GM12891 (cell line): ENCODE measurements around the gene HYPK.

ENCODE experiments used
- DNase-seq: peaks from one replicate; pipeline ENCODE4 v3.0.0; 2011; ENCODE audit warnings: low spot score; ENCODE audit not compliant: insufficient read length
- FAIRE-seq: peaks from 2 replicates; lab custom pipeline; 2011; peaks lifted over from hg19 to GRCh38; lab: Jason Lieb, UNC
- PAX5 ChIP-seq: IDR thresholded peaks from 2 replicates; pipeline ENCODE4 v1.6.1; 2011; ENCODE audit warnings: low read length, moderate library complexity, mild to moderate bottlenecking; ENCODE audit not compliant: insufficient read depth, severe bottlenecking
- POLR2A ChIP-seq: IDR thresholded peaks from 2 replicates; pipeline ENCODE4 v1.6.1; 2011; ENCODE audit warnings: low read depth, low read length, control low read depth
- POLR2AphosphoS5 ChIP-seq: IDR thresholded peaks from 2 replicates; pipeline ENCODE4 v1.6.1; 2011; ENCODE audit warnings: low read depth, low read length, control low read depth
- POU2F2 ChIP-seq: IDR thresholded peaks from 2 replicates; pipeline ENCODE4 v1.6.1; 2011; ENCODE audit warnings: low read depth, mild to moderate bottlenecking, control low read depth, low read length, moderate library complexity
- SPI1 ChIP-seq: IDR thresholded peaks from 2 replicates; pipeline ENCODE4 v1.6.1; 2011; ENCODE audit warnings: low read depth, low read length, control low read depth
- TAF1 ChIP-seq: IDR thresholded peaks from 2 replicates; pipeline ENCODE4 v1.6.1; 2011; ENCODE audit warnings: low read depth, low read length, control low read depth

The HYPK gene

DNA sequence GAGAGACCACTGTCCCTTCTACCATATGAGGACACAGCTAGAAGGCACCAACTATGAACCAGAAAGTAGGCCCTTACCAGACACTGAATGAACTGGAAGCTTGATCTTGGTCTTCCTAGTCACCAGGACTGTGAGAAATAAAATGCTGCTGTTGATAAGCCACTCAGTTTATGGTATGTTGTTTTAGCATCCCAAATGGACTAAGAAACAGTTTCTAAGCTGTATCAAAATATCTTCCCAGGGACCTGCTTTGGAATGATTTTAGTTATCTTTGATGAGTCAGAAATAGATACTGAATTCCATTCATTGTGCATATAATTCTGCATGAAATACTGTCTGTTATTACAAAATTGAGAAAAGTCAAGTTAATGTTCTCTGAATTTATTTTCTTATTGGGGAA is 45.0 kb downstream of the HYPK start:
- TF ChIP-seq PAX5 (no peak), SPI1 (no peak)
- DNase-seq (no peak), FAIRE-seq (no peak)

DNA sequence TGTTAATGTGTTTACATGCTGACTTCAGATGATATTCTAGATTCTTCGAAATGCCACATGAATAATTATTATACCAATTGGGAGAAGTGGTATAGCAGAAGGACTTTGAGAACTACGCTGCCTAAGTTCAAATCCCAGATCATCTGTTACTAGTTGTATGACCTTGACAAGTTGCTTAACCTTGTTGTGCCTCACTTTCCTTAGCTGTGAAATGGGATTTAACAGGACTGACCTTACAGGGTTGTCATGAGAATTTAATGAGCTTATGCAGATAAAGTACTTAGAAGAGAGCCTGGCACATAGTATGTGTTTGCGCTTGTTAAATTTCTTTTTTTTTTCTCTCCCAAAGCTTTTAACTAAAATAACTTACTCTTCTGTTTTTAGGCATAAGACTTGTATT is 50.9 kb downstream of the HYPK start:
- FAIRE-seq (no peak), DNase-seq (no peak)
- TF ChIP-seq POLR2A, result no peak
- TF ChIP-seq TAF1, result no peak
- TF ChIP-seq POLR2AphosphoS5, result no peak
- TF ChIP-seq POU2F2, result no peak
- TF ChIP-seq PAX5, result no peak
- TF ChIP-seq SPI1, result no peak

DNA sequence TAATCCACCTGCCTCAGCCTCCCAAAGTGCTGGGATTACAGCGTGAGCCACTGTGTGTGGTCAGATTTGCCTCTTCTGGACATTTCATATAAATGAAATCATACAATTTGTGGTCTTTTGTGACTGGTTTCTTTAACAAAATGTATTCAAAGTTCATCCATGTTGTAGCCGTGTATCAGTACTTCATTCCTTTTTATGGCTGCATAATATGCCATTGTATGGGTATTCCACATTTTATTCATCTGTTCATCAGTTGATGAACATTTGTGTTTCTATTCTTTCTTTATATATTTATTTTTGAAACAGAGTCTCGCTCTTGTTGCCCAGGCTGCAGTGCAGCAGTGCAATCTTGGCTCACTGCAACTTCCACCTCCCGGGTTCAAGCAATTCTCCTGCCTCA is 52.2 kb downstream of the HYPK start:
- FAIRE-seq, result no peak
- DNase-seq, result no peak
- no peak for TF ChIP-seq POLR2A
